Measurements from ENCODE around the gene SLC16A6.
A peak's percentile ranks its signal among the peaks of the same experiment; 100 is the strongest.
"Not testable (repeated sequence)": the region's sequence is repeated elsewhere in the genome, so short reads cannot be mapped to it uniquely, and the experiment has no call there.

Gene SLC16A6, protein sequence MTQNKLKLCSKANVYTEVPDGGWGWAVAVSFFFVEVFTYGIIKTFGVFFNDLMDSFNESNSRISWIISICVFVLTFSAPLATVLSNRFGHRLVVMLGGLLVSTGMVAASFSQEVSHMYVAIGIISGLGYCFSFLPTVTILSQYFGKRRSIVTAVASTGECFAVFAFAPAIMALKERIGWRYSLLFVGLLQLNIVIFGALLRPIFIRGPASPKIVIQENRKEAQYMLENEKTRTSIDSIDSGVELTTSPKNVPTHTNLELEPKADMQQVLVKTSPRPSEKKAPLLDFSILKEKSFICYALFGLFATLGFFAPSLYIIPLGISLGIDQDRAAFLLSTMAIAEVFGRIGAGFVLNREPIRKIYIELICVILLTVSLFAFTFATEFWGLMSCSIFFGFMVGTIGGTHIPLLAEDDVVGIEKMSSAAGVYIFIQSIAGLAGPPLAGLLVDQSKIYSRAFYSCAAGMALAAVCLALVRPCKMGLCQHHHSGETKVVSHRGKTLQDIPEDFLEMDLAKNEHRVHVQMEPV

GRCh38 chr17:68290955-68291835 lies at the start of gene SLC16A6, which contains the start of gene ARSG:
Gene SLC16A6 (minus strand): TSS chr17:68291127. CDS start chr17:68278320, 12,807 bp downstream.
Gene ARSG (plus strand): TSS chr17:68291495. CDS start chr17:68307494, 15,999 bp downstream.
- DNase-seq (ENCODE audit: low read depth): peak; percentile 48

GRCh38 chr17:68334393-68334792 lies 43.5 kb upstream of the SLC16A6 start:
- no peak for DNase-seq (ENCODE audit: low read depth)

DNA sequence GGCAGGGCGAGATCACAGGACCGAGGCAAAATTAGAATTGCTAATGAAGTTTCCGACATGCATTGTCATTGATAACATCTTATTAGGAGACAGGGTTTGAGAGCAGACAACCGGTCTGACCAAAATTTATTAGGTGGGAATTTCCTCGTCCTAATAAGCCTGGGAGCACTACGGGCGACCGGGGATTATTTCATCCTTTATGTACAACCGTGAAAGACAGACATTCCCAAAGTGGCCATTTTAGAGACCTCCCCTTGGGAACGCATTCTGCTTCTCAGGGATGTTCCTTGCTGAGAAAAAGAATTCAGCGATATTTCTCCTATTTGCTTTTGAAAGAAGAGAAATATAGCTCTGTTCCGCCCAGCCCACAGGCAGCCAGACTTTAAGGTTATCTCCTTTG lies 41.0 kb upstream of the SLC16A6 start:
- not testable (repeated sequence) for DNase-seq (ENCODE audit: low read depth)

- no peak for DNase-seq (ENCODE audit: low read depth)
Observed at GRCh38 chr17:68329331-68329730, 38.4 kb upstream of the SLC16A6 start.

DNA sequence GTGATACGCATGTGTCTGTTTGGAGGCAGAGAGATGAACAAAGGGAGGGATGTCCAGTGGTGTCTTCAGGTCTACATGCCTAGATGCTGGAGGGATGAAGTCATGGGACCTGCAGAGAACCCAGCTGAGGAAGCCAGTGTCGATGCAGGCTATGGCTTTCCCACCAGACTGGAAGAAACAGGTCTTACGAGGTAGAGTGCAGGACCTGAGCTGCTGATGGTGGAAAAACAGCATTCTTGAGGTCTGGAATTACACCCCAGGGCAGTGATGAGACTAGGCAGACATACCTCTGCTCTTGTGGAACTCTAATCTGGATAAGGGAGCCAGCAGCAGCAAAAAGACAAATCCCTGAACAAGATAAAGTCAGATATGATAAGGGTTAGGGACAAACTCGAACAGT lies 37.7 kb upstream of the SLC16A6 start:
- no peak for DNase-seq (ENCODE audit: low read depth)

DNA sequence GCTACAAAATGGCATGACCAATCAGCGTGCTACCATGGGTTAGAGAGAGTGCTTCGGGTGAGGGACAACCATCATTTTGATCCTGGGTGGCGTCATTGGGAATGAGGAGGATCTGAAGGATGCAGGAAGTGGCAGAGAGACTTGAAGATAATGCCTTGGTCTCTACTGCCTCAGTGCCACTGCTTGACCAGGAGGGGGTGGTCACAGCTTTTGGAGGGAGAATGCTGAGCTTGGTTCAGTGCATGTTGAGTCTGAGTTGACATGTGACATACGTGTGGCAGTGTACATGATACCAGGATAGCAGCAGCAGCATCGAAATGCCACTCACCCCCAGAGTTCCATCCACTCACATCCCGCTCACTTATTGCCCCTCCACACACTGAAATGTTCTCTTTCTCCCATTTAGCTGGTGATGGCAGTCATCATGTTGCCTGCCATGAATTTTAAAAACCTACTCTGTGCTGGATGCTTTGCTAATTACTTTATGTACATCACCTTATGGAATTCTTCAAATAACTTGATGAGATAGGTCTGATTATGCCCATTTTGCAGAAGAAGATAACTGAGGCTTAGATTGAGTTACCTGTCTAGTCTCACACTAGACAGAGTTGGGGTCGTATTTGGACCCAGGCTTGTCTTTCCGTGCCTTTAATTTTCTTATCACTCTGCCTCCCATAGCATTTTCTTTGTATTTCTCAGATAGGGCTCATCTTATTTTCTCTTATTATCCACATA lies 37.1 kb upstream of the SLC16A6 start:
- no peak for DNase-seq (ENCODE audit: low read depth)

- no peak for DNase-seq (ENCODE audit: low read depth)
Observed at GRCh38 chr17:68326681-68327080, 35.8 kb upstream of the SLC16A6 start.

- DNase-seq (ENCODE audit: low read depth): no peak
Observed at GRCh38 chr17:68325961-68326360, 35.0 kb upstream of the SLC16A6 start.

- DNase-seq (ENCODE audit: low read depth): no peak
Observed at GRCh38 chr17:68324654-68325336, 33.9 kb upstream of the SLC16A6 start.

- DNase-seq (ENCODE audit: low read depth): no peak
Observed at GRCh38 chr17:68324114-68324513, 33.2 kb upstream of the SLC16A6 start.

GRCh38 chr17:68322630-68323029 lies 31.7 kb upstream of the SLC16A6 start:
- no peak for DNase-seq (ENCODE audit: low read depth)

DNA sequence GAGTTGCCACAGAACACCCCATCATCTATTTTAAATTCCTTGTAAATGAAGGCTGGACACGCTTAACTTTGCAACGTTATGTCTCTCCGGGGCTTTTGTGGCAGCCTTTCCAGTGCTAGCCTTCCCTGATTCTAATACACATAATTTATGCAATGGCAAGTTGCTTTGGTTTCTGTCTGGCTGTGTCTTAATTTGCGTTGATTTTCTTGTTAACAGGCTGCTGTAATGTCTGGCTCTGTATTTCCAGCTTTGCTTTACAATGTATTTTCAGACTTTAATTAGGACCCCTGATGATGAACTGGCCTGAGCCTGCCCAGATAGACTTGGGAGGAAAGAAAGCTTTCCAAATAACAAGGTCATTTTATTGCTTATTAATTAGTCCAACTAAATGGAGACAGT lies 30.6 kb upstream of the SLC16A6 start:
- no peak for DNase-seq (ENCODE audit: low read depth)

GRCh38 chr17:68320943-68321555 lies 30.1 kb upstream of the SLC16A6 start:
- DNase-seq (ENCODE audit: low read depth): no peak

- DNase-seq (ENCODE audit: low read depth): no peak
Observed at GRCh38 chr17:68320311-68320865, 29.5 kb upstream of the SLC16A6 start.

GRCh38 chr17:68319410-68320162 lies 28.7 kb upstream of the SLC16A6 start:
- no peak for DNase-seq (ENCODE audit: low read depth)

- DNase-seq (ENCODE audit: low read depth): peak; percentile 63
Observed at GRCh38 chr17:68318103-68318991, 27.4 kb upstream of the SLC16A6 start.

- DNase-seq (ENCODE audit: low read depth): no peak
Observed at GRCh38 chr17:68317458-68317857, 26.5 kb upstream of the SLC16A6 start.

DNA sequence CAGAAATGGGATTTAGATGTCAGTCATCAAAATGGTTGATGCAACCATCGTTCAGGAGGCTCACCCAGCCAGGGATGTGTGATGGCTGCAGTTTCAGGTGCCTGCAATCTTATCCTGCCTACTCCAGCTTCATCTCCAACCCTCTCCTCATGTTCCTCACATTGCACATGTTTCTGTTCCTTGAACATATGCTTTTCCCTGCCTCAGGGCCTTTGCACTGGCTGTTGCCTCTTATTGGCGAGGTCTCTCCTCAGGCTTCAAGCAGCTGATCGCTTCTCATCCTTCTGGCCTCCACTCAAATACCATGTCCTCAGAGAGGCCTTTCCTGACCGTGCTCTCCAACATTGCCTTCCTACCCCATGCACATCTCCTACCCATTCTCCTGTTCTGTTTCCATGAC lies 25.0 kb upstream of the SLC16A6 start:
- no peak for DNase-seq (ENCODE audit: low read depth)
